ENCODE results near the gene LIME1.
"Not testable (repeated sequence)": the region's sequence is repeated elsewhere in the genome, so short reads cannot be mapped to it uniquely, and the experiment has no call there.

- TF ChIP-seq CHD2 (IDR thresholded peaks at IDR 0.05; ENCODE audit: low read length, partially characterized antibody); MYC (IDR thresholded peaks at IDR 0.05; ENCODE audit: borderline replicate concordance, low read length); BHLHE40 (IDR thresholded peaks at IDR 0.05; ENCODE audit: low read depth, low read length); EP300 (IDR thresholded peaks at IDR 0.05); PHF8 (IDR thresholded peaks at IDR 0.05; ENCODE audit: borderline replicate concordance, low read depth); NR3C1 (IDR thresholded peaks at IDR 0.05); RAD21 (conservative IDR thresholded peaks at IDR 0.05 in 1 of 2, IDR thresholded peaks at IDR 0.05 in 1 of 2); KDM1A (IDR thresholded peaks at IDR 0.05; ENCODE audit: low read depth); PBX3 (IDR thresholded peaks at IDR 0.05); CEBPB (IDR thresholded peaks at IDR 0.05); RARB (CRISPR knock-in tag; IDR thresholded peaks at IDR 0.05); POLR2A (IDR thresholded peaks at IDR 0.05; ENCODE audit: low read length): not testable (repeated sequence)
- TF ChIP-seq, protein P1, sequence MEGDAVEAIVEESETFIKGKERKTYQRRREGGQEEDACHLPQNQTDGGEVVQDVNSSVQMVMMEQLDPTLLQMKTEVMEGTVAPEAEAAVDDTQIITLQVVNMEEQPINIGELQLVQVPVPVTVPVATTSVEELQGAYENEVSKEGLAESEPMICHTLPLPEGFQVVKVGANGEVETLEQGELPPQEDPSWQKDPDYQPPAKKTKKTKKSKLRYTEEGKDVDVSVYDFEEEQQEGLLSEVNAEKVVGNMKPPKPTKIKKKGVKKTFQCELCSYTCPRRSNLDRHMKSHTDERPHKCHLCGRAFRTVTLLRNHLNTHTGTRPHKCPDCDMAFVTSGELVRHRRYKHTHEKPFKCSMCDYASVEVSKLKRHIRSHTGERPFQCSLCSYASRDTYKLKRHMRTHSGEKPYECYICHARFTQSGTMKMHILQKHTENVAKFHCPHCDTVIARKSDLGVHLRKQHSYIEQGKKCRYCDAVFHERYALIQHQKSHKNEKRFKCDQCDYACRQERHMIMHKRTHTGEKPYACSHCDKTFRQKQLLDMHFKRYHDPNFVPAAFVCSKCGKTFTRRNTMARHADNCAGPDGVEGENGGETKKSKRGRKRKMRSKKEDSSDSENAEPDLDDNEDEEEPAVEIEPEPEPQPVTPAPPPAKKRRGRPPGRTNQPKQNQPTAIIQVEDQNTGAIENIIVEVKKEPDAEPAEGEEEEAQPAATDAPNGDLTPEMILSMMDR (IDR thresholded peaks at IDR 0.05), result not testable (repeated sequence)
Observed at GRCh38 chr20:63730189-63730733, 6.2 kb upstream of the LIME1 start.
